AG09319 (cell line): ENCODE data around the gene RARRES1.

Source experiments
- DNase-seq: peaks from one replicate; pipeline ENCODE4 v3.0.0-alpha.2; 2010; ENCODE audit warnings: low read depth; ENCODE audit errors: extremely low read depth
- TF ChIP-seq, protein P1 (sequence below): IDR thresholded peaks from 2 replicates; pipeline ENCODE4 v1.5.1; 2011; ENCODE audit warnings: low read depth, mild to moderate bottlenecking, inconsistent platforms, low read length, moderate library complexity

The RARRES1 gene

DNA sequence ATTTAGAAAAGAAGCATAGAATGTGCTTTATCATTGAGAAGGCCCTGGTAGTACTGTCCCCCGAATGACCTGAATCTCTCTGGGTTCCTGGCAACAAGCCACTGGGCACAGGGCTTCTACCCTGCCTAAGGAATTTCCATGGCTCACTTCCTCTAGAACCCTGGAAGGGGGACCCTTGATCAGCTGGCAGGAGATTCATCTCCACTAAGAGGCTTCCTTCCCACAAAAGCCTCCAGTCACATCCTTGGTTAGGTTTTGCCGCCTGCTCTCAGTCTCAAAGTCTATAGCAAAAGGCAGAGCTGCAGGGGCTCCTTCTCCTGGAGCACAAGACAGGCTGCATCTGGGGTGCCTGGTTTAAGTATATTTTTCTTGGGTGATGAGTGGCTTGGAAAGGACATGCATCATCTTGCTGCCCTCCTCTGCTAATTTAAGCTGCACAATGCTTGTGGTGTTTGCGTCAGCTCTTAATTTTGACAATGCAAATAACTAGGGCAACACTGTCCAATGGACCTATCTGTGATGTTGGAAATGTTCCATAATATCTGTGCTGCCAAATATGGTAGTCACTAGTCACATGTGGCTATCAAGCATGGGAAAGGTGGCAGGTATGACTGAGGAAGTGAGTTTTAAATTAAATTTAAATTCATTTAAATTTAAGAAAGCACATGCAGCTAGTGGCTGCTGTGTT lies 33.4 kb upstream of the RARRES1 start:
- TF ChIP-seq, protein P1, sequence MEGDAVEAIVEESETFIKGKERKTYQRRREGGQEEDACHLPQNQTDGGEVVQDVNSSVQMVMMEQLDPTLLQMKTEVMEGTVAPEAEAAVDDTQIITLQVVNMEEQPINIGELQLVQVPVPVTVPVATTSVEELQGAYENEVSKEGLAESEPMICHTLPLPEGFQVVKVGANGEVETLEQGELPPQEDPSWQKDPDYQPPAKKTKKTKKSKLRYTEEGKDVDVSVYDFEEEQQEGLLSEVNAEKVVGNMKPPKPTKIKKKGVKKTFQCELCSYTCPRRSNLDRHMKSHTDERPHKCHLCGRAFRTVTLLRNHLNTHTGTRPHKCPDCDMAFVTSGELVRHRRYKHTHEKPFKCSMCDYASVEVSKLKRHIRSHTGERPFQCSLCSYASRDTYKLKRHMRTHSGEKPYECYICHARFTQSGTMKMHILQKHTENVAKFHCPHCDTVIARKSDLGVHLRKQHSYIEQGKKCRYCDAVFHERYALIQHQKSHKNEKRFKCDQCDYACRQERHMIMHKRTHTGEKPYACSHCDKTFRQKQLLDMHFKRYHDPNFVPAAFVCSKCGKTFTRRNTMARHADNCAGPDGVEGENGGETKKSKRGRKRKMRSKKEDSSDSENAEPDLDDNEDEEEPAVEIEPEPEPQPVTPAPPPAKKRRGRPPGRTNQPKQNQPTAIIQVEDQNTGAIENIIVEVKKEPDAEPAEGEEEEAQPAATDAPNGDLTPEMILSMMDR, result no peak

DNA sequence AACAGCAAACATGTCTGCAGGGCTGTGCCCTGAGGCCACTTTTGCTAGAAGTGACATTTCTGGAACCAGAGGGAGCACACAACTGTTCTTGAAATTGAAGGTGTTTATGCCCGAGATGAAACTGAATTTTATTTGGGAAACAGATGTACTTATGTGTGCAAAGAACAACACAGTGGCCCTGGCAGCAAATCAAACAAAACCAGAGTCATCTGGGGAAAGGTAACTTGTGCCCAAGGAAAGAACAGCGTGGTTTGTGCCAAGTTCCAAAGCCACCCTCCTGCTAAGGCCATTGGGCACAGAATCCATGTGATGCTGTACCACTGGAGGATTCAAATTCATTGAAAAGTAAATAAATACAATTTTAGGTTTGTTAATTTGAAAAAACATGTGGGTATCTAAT lies 31.2 kb upstream of the RARRES1 start:
- TF ChIP-seq, protein P1, result no peak
- DNase-seq, result no peak

More for the DNA sequence above, 33.4 kb upstream of the RARRES1 start:
- no peak for DNase-seq

DNA sequence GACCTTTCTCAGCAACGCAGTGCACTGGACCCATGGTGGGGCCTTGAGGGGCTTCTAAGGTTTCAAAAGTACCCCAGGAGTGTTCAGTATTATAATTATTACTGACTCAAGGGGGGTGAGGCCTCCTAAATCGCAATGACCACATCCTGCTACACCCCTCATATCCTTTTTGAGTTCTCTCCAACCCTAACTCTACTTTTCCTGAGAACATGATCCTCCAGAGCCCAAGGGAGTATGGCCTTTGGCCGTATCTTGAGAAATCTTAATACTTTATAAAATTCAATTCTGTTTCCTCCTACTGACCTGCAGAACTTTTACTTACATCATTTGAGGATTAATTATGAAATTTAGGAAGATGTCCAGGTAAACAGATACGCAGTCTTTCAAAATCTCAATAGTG lies 30.4 kb upstream of the RARRES1 start:
- DNase-seq, result no peak
- TF ChIP-seq, protein P1, result no peak

DNA sequence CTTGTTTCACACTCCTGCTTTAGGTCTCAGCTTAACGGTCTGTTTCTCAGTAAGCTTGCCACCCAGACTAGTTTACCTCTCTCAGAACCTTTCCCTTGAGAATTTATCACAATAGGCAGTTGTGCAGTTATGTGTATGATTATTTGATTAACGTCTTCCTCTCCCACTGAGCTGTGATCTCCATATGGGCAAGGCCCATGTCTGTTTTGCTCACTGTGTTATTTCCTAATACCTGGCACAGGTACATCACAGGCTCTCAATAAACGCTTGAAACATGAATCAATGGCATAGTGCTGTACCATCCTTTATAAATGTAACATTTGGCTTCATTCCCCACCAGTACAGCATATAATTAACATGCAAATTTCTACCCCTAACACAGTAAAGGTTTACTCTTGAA lies 29.1 kb upstream of the RARRES1 start:
- TF ChIP-seq, protein P1, result no peak
- DNase-seq, result no peak

DNA sequence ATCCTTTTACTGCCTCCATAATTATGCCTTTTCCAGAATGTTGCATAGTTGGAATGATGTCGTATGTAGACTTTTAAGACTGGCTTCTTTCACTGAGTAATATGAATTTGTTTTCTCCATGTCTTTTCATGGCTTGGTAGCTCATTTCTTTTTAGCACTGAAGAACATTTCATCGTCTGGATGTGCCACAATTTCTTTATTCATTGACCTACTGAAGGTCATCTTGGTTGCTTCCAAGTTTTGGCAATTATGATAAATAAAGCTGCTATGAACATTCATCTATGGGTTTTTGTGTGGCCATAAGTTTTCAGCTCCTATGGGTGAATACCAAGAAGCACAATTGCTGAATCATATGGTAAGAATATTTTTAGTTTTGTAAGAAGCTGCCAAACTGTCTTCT lies 23.2 kb upstream of the RARRES1 start:
- DNase-seq, result no peak
- TF ChIP-seq, protein P1, result no peak

DNA sequence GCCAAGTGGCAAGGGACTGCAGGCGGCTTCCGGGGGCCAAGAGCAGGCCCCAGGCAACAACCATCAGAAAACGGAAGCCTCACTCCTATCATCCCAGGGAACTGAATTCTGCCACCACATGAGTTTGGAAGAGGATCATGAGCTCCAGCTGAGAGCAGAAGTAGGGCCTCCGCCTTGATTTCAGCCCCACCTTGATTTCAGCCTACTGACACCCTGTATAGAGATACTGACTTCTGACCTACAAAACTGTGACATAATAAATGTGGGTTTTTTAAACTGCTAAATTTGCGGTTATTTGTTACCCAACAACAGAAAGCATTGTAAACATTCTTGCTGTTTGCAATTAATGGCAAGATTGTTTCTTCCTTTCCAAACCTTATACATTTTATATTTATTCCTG lies 21.6 kb upstream of the RARRES1 start:
- TF ChIP-seq, protein P1, result no peak
- no peak for DNase-seq

DNA sequence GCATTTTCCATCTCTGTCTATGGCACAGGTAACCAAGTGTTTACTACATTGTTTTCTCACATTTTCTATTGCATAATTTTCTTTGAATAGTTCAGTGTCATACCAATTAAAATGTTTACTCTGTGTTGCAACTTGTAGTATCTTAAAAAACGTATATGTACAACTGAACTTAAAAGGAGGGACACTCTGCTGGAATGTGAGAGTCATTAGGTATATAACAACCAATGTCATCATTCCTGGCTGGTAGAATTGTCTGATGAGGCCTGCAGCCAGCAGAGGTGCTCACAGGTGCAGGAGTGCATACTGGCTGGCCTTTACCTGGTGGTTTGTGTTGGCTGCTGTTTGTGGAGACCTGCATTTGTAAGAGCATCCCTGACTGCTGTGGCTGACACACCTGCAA lies 19.1 kb upstream of the RARRES1 start:
- DNase-seq, result no peak
- TF ChIP-seq, protein P1, result no peak
